Neural cell (in vitro differentiated cells): ENCODE measurements around the gene CBR3.

Experiments used
- EP300 ChIP-seq: fragments of 450-650 bp; conservative IDR thresholded peaks from 2 replicates; pipeline ENCODE4 v1.6.1; 2014; ENCODE audit warnings: antibody characterized with exemption, mild to moderate bottlenecking, moderate library complexity; ENCODE audit not compliant: poor library complexity, severe bottlenecking
- EZH2 ChIP-seq: fragments of 200-600, 300-800 bp; shearing (Covaris generic), sonication (generic); IDR thresholded peaks from 2 replicates; pipeline ENCODE4 v1.6.1; 2014; ENCODE audit warnings: antibody characterized with exemption, low read length, borderline replicate concordance, mild to moderate bottlenecking; ENCODE audit not compliant: insufficient read depth, poor library complexity, severe bottlenecking
- MXI1 ChIP-seq: fragments of 450-650 bp; conservative IDR thresholded peaks from 2 replicates; pipeline ENCODE4 v1.6.1; 2014; ENCODE audit warnings: antibody characterized with exemption, mild to moderate bottlenecking; ENCODE audit not compliant: poor library complexity, severe bottlenecking
- POLR2AphosphoS5 ChIP-seq: IDR thresholded peaks from 2 replicates; pipeline ENCODE4 v1.6.1; 2012
- RAD21 ChIP-seq: fragments of 450-650 bp; conservative IDR thresholded peaks from 2 replicates; pipeline ENCODE4 v1.6.1; 2014; ENCODE audit warnings: antibody characterized with exemption, mild to moderate bottlenecking, moderate library complexity
- TF ChIP-seq, protein P1 (sequence below): fragments of 450-650 bp; IDR thresholded peaks from 2 replicates; pipeline ENCODE4 v1.5.1; 2014; ENCODE audit warnings: antibody characterized with exemption, mild to moderate bottlenecking, moderate library complexity; ENCODE audit not compliant: poor library complexity, severe bottlenecking
- TF ChIP-seq, protein P2 (sequence below): IDR thresholded peaks from 2 replicates; pipeline ENCODE4 v1.6.1; 2012; ENCODE audit warnings: borderline replicate concordance

GRCh38 chr21:36117286-36117741 is 17.6 kb upstream of the CBR3 start:
- TF ChIP-seq POLR2AphosphoS5 (no peak), EZH2 (no peak), RAD21 (no peak), EP300 (no peak), MXI1 (no peak)
- TF ChIP-seq, protein P1, sequence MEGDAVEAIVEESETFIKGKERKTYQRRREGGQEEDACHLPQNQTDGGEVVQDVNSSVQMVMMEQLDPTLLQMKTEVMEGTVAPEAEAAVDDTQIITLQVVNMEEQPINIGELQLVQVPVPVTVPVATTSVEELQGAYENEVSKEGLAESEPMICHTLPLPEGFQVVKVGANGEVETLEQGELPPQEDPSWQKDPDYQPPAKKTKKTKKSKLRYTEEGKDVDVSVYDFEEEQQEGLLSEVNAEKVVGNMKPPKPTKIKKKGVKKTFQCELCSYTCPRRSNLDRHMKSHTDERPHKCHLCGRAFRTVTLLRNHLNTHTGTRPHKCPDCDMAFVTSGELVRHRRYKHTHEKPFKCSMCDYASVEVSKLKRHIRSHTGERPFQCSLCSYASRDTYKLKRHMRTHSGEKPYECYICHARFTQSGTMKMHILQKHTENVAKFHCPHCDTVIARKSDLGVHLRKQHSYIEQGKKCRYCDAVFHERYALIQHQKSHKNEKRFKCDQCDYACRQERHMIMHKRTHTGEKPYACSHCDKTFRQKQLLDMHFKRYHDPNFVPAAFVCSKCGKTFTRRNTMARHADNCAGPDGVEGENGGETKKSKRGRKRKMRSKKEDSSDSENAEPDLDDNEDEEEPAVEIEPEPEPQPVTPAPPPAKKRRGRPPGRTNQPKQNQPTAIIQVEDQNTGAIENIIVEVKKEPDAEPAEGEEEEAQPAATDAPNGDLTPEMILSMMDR: no peak
- TF ChIP-seq, protein P2, sequence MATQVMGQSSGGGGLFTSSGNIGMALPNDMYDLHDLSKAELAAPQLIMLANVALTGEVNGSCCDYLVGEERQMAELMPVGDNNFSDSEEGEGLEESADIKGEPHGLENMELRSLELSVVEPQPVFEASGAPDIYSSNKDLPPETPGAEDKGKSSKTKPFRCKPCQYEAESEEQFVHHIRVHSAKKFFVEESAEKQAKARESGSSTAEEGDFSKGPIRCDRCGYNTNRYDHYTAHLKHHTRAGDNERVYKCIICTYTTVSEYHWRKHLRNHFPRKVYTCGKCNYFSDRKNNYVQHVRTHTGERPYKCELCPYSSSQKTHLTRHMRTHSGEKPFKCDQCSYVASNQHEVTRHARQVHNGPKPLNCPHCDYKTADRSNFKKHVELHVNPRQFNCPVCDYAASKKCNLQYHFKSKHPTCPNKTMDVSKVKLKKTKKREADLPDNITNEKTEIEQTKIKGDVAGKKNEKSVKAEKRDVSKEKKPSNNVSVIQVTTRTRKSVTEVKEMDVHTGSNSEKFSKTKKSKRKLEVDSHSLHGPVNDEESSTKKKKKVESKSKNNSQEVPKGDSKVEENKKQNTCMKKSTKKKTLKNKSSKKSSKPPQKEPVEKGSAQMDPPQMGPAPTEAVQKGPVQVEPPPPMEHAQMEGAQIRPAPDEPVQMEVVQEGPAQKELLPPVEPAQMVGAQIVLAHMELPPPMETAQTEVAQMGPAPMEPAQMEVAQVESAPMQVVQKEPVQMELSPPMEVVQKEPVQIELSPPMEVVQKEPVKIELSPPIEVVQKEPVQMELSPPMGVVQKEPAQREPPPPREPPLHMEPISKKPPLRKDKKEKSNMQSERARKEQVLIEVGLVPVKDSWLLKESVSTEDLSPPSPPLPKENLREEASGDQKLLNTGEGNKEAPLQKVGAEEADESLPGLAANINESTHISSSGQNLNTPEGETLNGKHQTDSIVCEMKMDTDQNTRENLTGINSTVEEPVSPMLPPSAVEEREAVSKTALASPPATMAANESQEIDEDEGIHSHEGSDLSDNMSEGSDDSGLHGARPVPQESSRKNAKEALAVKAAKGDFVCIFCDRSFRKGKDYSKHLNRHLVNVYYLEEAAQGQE: no peak
